Ectodermal cell (in vitro differentiated cells): ENCODE data around the gene POLR3A.

Source experiments
- H3K27ac ChIP-seq: 2 replicates; pipeline ENCODE4 v1.7.0; 2013; ENCODE audit warnings: mild to moderate bottlenecking, low read depth, low read length; ENCODE audit not compliant: insufficient read depth, poor library complexity, severe bottlenecking
- H3K27me3 ChIP-seq: 2 replicates; pipeline ENCODE4 v1.7.0; 2013; ENCODE audit warnings: mild to moderate bottlenecking, low read length; ENCODE audit not compliant: insufficient read depth, control insufficient read depth, poor library complexity, severe bottlenecking
- H3K36me3 ChIP-seq: one replicate; pipeline ENCODE4 v1.7.0; 2013; ENCODE audit warnings: low read length; ENCODE audit not compliant: control insufficient read depth, insufficient read depth
- H3K4me1 ChIP-seq: one replicate; pipeline ENCODE4 v1.7.0; 2013; ENCODE audit warnings: low read length; ENCODE audit not compliant: control insufficient read depth, insufficient read depth
- H3K4me3 ChIP-seq: 2 replicates; pipeline ENCODE4 v1.7.0; 2013; ENCODE audit warnings: low read depth, low read length, control low read depth; ENCODE audit not compliant: insufficient read depth
- H3K9me3 ChIP-seq: 2 replicates; pipeline ENCODE4 v1.7.0; 2013; ENCODE audit warnings: mild to moderate bottlenecking, low read length, moderate library complexity; ENCODE audit not compliant: control insufficient read depth
- WGBS, 2 experiments: methylation state at CpG; one replicate each; pipeline ENCODE4 v1.1.7; 2013; ENCODE audit warnings: missing lambda C conversion rate in 2 of 2; 5-methylcytosine and 5-hydroxymethylcytosine counted together

POLR3A gene

DNA sequence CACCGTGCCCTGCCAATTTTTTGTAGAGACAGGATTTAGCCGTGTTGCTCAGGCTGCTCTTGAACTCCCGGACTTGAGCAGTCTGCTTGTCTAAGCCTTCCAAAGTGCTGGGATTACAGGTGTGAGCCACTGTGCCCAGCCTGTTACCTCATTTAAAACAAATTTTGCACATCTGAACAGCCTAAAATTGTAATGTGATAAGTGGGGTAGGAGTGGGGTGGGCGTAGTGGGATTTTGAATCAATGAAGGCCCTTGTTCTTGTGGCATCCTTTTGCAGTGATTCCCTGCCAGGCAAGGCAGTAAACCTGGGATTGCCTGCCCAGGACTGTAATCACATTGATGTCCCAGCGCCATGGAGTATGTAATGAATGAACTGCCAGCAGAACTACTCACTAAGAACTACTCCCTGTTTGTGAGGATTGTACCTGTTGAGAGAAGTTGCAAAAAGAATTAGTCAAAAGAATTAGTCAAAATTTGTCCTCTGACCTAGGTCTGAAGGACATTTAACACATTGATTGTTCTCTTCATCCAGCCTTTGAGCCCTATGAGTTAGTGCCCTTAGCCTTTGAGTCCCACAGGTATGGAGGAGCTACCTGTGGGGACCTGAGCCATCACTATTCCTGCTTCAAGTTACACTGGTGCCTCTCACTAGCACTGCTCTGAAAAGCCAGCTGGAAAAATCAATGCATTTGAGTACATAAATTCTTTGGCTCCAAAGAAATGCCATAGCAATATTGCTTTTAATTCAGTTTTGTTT is 9.7 kb upstream of the POLR3A start:
- H3K27ac ChIP-seq: no peak overlapping the region
- no peaks in the 10 kb centered on the region for H3K27me3 ChIP-seq
- no peak overlapping the region for H3K4me3 ChIP-seq
- peaks cover 21% of the 10 kb centered on the region for H3K4me1 ChIP-seq
- WGBS, 2 experiments: 92 to 96% methylated on average over 5 of the region's 5 CpGs
- H3K9me3 ChIP-seq: no peaks in the 10 kb centered on the region
- peaks cover 61% of the 10 kb centered on the region for H3K36me3 ChIP-seq

- H3K4me3 ChIP-seq: no peak overlapping the region
- H3K9me3 ChIP-seq: no peaks in the 10 kb centered on the region
- peaks cover 21% of the 10 kb centered on the region for H3K4me1 ChIP-seq
- H3K27ac ChIP-seq: no peak overlapping the region
- H3K36me3 ChIP-seq: peaks cover 61% of the 10 kb centered on the region
- WGBS, 2 experiments: 85 to 88% methylated on average over 2 of the region's 2 CpGs
- no peaks in the 10 kb centered on the region for H3K27me3 ChIP-seq
Observed at GRCh38 chr10:78038105-78038504, 8.8 kb upstream of the POLR3A start.

GRCh38 chr10:78035933-78036583 is 6.7 kb upstream of the POLR3A start:
- no peaks in the 10 kb centered on the region for H3K27me3 ChIP-seq
- H3K9me3 ChIP-seq: no peaks in the 10 kb centered on the region
- 93 to 95% methylated on average over 9 of the region's 9 CpGs for WGBS, 2 experiments
- H3K4me3 ChIP-seq: no peak overlapping the region
- peaks cover 50% of the 10 kb centered on the region for H3K36me3 ChIP-seq
- H3K27ac ChIP-seq: no peak overlapping the region
- peaks cover 21% of the 10 kb centered on the region for H3K4me1 ChIP-seq

DNA sequence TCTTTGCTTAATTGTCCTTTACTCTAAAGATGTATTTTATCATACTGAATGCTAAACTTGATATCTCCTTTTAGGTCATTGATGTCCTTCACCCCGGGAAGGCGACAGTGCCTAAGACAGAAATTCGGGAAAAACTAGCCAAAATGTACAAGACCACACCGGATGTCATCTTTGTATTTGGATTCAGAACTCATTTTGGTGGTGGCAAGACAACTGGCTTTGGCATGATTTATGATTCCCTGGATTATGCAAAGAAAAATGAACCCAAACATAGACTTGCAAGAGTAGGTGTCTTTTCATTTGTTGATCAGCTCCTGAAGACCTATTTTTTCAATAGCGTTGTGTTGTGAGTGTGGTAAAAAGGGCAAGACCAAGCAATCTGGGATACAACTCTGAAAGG is 6.1 kb upstream of the POLR3A start:
- WGBS, 2 experiments: 92% methylated on average over 5 of the region's 5 CpGs
- H3K27me3 ChIP-seq: no peaks in the 10 kb centered on the region
- H3K27ac ChIP-seq: no peak overlapping the region
- peaks cover 21% of the 10 kb centered on the region for H3K4me1 ChIP-seq
- no peaks in the 10 kb centered on the region for H3K9me3 ChIP-seq
- H3K36me3 ChIP-seq: peaks cover 44% of the 10 kb centered on the region
- H3K4me3 ChIP-seq: peak overlapping the region; percentile 66

DNA sequence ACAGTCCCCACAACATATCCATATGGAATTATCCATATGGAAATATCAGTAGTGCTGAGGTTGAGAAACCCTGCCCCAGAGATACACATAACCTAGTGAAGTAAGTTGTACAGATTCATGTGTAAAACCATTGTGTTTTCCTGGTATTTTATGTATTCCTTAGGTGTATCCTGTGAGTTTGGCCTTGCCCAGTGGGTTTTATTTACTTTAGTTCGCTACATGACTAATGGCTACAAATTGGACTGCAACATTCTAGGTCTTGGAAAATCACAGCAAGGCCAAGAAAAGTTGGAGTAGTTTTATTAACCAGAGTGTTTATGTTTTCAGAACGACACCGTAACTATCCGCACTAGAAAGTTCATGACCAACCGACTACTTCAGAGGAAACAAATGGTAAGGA is 5.7 kb upstream of the POLR3A start:
- Histone ChIP-seq H3K27me3 (no peaks in the 10 kb centered on the region), H3K9me3 (no peaks in the 10 kb centered on the region), H3K4me1 (peaks cover 21% of the 10 kb centered on the region), H3K27ac (no peak overlapping the region), H3K36me3 (peaks cover 41% of the 10 kb centered on the region), H3K4me3 (peak overlapping the region; percentile 66)
- 94 to 96% methylated on average over 5 of the region's 5 CpGs for WGBS, 2 experiments

DNA sequence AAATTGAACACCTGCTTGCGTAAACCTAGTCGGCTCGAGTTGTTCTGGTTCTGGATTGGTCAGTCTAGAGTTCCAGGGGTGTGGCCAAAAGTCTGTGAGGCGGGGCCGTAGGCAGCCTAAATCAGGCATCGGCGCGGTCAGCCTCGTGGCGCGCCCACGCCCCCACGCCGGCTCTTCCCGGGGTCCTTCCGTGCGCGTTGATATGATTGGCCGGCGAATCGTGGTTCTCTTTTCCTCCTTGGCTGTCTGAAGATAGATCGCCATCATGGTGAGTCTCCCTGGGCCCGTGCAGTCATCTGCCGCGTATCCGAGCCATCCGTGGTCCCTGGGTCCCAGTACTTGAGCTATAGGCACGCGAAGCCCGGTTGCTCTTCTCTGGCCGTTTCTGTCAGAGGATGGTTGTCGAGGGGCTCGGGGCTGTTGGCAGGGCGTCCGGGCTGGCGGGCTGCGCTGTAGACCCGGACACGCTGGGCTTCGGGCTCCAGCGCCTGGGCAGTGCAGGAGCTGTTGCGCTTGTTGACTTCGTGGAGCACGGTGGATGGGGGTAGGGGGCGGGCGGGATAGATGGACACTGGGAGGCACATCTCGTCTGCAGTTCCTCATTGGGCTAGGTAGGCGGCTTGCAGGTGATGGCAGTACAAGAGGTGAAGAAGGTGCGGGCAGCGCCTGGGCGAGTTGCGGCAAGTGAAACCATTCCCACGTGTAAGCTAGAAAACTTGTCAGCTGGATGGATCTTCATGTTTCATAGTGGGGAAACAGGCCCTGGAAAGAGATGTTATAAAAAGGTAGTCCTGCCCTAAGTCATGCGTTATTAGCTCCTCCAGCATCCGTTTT is 4.5 kb upstream of the POLR3A start, which contains the start of gene RPS24:
Gene RPS24, plus strand, starts transcription at position 227 of the 834 bp plus-strand sequence. Its CDS starts 39 bp downstream, at position 266.
- 0% methylated on average over 54 to 55 of the region's 55 CpGs for WGBS, 2 experiments
- Histone ChIP-seq H3K4me1 (peaks cover 21% of the 10 kb centered on the region), H3K4me3 (peak within 1 kb of the TSS; percentile 66), H3K36me3 (peaks cover 30% of the 10 kb centered on the region), H3K27ac (peak within 1 kb of the TSS; percentile 38), H3K9me3 (no peaks in the 10 kb centered on the region), H3K27me3 (no peaks in the 10 kb centered on the region)

- Histone ChIP-seq H3K4me3 (peak overlapping the region; percentile 66), H3K36me3 (peaks cover 25% of the 10 kb centered on the region), H3K27ac (no peak overlapping the region), H3K4me1 (peaks cover 23% of the 10 kb centered on the region), H3K9me3 (no peaks in the 10 kb centered on the region), H3K27me3 (no peaks in the 10 kb centered on the region)
- 1 to 2% methylated on average over 4 of the region's 4 CpGs for WGBS, 2 experiments
Observed at GRCh38 chr10:78033387-78033636, 4.0 kb upstream of the POLR3A start.

GRCh38 chr10:78028438-78029268 is 662 bp downstream of the POLR3A start:
- no peaks in the 10 kb centered on the region for H3K9me3 ChIP-seq
- WGBS, 2 experiments: 47 to 48% methylated on average over 36 of the region's 36 CpGs
- peaks cover 18% of the 10 kb centered on the region for H3K36me3 ChIP-seq
- H3K27ac ChIP-seq: peak overlapping the region; percentile 29
- H3K4me1 ChIP-seq: peaks cover 5% of the 10 kb centered on the region
- no peaks in the 10 kb centered on the region for H3K27me3 ChIP-seq
- H3K4me3 ChIP-seq: peak overlapping the region; percentile 97

DNA sequence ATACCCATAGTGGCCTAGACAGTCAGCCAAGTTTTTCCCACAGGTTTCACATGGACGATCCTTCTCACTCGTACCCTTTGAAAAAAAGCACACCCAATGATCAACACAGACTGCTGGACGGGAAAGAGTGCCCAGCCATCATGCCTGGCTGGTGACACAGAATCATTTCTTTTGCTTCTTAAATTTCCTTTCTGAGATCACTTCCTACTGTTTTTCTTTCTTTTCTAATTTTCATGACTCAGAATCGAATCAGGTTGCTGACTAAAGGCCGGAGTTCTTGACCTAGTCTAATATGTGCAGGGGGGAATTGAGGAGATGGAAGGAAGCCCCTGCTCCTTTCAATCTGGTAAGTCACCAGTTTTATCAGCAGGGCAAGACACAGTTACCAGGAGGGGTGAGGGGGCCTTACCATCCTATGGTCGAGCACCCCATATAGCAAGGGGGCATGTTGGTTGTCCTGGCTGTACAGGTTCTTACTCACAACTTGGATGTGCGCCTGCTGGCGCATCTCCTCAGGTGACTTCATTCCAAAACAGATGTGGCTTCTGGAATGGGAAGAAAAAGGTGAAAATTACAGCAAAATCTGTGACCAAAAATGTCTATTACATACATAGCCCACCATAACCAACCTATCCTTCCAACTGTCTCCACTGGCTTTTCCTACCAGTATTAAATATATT is 3.5 kb downstream of the POLR3A start:
- H3K9me3 ChIP-seq: no peaks in the 10 kb centered on the region
- 93 to 95% methylated on average over 8 of the region's 8 CpGs for WGBS, 2 experiments
- no peak overlapping the region for H3K27ac ChIP-seq
- peaks cover 45% of the 10 kb centered on the region for H3K36me3 ChIP-seq
- H3K4me3 ChIP-seq: no peak overlapping the region
- H3K27me3 ChIP-seq: no peaks in the 10 kb centered on the region
- peaks cover 5% of the 10 kb centered on the region for H3K4me1 ChIP-seq
